Lung (tissue), 12 donors: ENCODE measurements around the gene RPL13. TPM values are rescaled to one million over a fixed set of nuclear protein-coding genes. Genes with fewer than 3 reads are reported as not detected.

Experiments used
- ATAC-seq: fragments of 200-7000 bp; cut with Tn5 transposase; one replicate; pipeline ENCODE4 v1.9.1; 2020; ENCODE audit warnings: moderate number of reproducible peaks; ENCODE audit not compliant: insufficient read depth, low FRiP score
- DNase-seq, 3 donors: peaks; one replicate each; pipeline ENCODE4 v3.0.0-alpha.2; 2013 to 2017
- H3K27ac ChIP-seq, 2 donors: one replicate each; pipeline ENCODE4 v1.5.1; 2013; ENCODE audit warnings: mild to moderate bottlenecking in 2 of 2, moderate library complexity in 2 of 2, control low read depth in 1 of 2, inconsistent platforms in 1 of 2, low read depth in 1 of 2, low read length in 1 of 2
- H3K27me3 ChIP-seq, 3 donors: one replicate each; pipeline ENCODE4 v1.5.1; 2013; ENCODE audit warnings: low read length in 2 of 3; ENCODE audit not compliant: control insufficient read depth in 3 of 3, insufficient read depth in 3 of 3
- H3K36me3 ChIP-seq, 4 donors: one replicate each; pipeline ENCODE4 v1.5.1; 2013; ENCODE audit warnings: low read length in 4 of 4, mild to moderate bottlenecking in 1 of 4, moderate library complexity in 1 of 4; ENCODE audit not compliant: control insufficient read depth in 4 of 4, insufficient read depth in 4 of 4
- H3K4me1 ChIP-seq, 5 donors: one replicate each; pipeline ENCODE4 v1.5.1; 2013; ENCODE audit warnings: low read length in 5 of 5, mild to moderate bottlenecking in 2 of 5, moderate library complexity in 1 of 5; ENCODE audit not compliant: control insufficient read depth in 5 of 5, insufficient read depth in 5 of 5
- H3K4me3 ChIP-seq: one replicate; pipeline ENCODE4 v1.5.1; 2013; ENCODE audit warnings: mild to moderate bottlenecking, control low read depth, moderate library complexity
- H3K9ac ChIP-seq, 2 donors: one replicate each; pipeline ENCODE4 v1.5.1; 2013; ENCODE audit warnings: low read length in 2 of 2, control low read depth in 1 of 2; ENCODE audit not compliant: insufficient read depth in 1 of 2
- H3K9me3 ChIP-seq, 4 donors: one replicate each; pipeline ENCODE4 v1.5.1; 2013; ENCODE audit warnings: low read length in 3 of 4, mild to moderate bottlenecking in 1 of 4, moderate library complexity in 1 of 4; ENCODE audit not compliant: control insufficient read depth in 4 of 4, insufficient read depth in 3 of 4
- CTCF ChIP-seq: IDR thresholded peaks from 2 replicates; pipeline ENCODE4 v1.5.1; 2012; ENCODE audit warnings: mild to moderate bottlenecking; ENCODE audit errors: control extremely low read depth, extremely low read depth
- WGBS, 2 donors: extraction: QIAGEN DNeasy Blood & Tissue Kit; methylation state at CpG; one replicate each; pipeline ENCODE4 v1.1.7; 2013; 5-methylcytosine and 5-hydroxymethylcytosine counted together
- polyA plus RNA-seq, 2 donors: library from polyadenylated mRNA; stranded (reverse); fragments of 200-250 nt; gene quantifications; one replicate each; pipeline ENCODE4 v1.2.1, GENCODE V29; 2013
- total RNA-seq, 2 donors: library from RNA; depleted of rRNA in 1 of 2; stranded (reverse); fragments of >200 nt in 1 of 2; gene quantifications; one replicate each; pipeline ENCODE4 v1.2.1, GENCODE V29; 2014 to 2021
- donor health status: control.
- donor health status: control.
- donor health status: Bipolar disorder and iron deficiency.
- donor health status: healthy.
- donor health status: DM: yes; HTN: yes; CAD: no.

Gene RPL13
- total and polyA plus RNA-seq, 4 donors, result 1,905 to 7,821 (median 4,043) TPM

- Histone ChIP-seq H3K27ac (no peak overlapping the region), H3K4me1 (no peaks in the 10 kb centered on the region), H3K27me3 (no peaks in the 10 kb centered on the region), H3K9me3 (peaks cover 0 to 4% (median 1%) of the 10 kb centered on the region in 4 donors), H3K36me3 (peaks cover 19 to 40% (median 36%) of the 10 kb centered on the region in 4 donors), H3K4me3 (no peak overlapping the region), H3K9ac (no peak overlapping the region)
- DNase-seq (no peak), ATAC-seq (no peak)
- WGBS, 2 donors, result 73 to 87% methylated on average over 9 of the region's 9 CpGs
- TF ChIP-seq CTCF, result no peak
Measured at GRCh38 chr16:89517128-89517527, 43.4 kb upstream of the RPL13 start.

- ATAC-seq (no peak), DNase-seq (no peak)
- Histone ChIP-seq H3K4me3 (no peak overlapping the region), H3K27ac (no peak overlapping the region), H3K27me3 (no peaks in the 10 kb centered on the region), H3K9me3 (peaks cover 0 to 4% (median 1%) of the 10 kb centered on the region in 4 donors), H3K9ac (no peak overlapping the region), H3K4me1 (peaks cover 0 to 4% (median 0%) of the 10 kb centered on the region in 5 donors), H3K36me3 (peaks cover 10 to 56% (median 45%) of the 10 kb centered on the region in 4 donors)
- WGBS, 2 donors, result 85 to 91% methylated on average over 15 of the region's 15 CpGs
- no peak for TF ChIP-seq CTCF
Measured at GRCh38 chr16:89519881-89520280, 40.6 kb upstream of the RPL13 start.

DNA sequence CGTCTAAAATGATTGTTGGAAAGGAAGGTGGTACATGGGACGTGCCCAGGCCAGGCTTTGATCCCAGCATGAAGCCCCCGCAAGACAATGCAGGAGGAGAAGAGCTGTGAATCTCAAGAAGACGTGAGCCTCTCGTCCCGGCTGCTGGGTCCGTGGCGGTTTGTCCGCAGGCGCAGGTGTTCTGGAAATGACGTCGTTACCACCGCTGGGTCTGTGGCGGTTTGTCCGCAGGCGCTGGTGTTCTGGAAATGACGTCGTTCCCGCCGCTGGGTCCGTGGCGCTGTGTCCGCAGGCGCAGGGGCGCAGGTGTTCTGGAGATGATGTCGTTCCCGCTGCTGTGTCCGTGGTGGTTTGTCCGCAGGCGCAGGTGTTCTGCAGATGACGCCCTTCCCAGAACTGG, 38.2 kb upstream of the RPL13 start:
- no peak for TF ChIP-seq CTCF
- peaks cover 0 to 4% (median under 1%) of the 10 kb centered on the region in 4 donors for H3K9me3 ChIP-seq
- no peak overlapping the region for H3K4me3 ChIP-seq
- no peaks in the 10 kb centered on the region for H3K27me3 ChIP-seq
- peaks cover 0 to 4% (median 0%) of the 10 kb centered on the region in 5 donors for H3K4me1 ChIP-seq
- H3K9ac ChIP-seq, result no peak overlapping the region
- peaks cover 10 to 58% (median 49%) of the 10 kb centered on the region in 4 donors for H3K36me3 ChIP-seq
- no peak for DNase-seq
- no peak for ATAC-seq
- 95 to 97% methylated on average over 31 of the region's 31 CpGs for WGBS, 2 donors
- no peak overlapping the region for H3K27ac ChIP-seq
